ENCODE measurements around the gene MRPL54. TPM values are rescaled to one million over a fixed set of nuclear protein-coding genes. Genes with fewer than 3 reads are reported as not detected.

MRPL54 gene
- total RNA-seq, 1 experiment from 2014 or later, result 67.1 TPM

DNA sequence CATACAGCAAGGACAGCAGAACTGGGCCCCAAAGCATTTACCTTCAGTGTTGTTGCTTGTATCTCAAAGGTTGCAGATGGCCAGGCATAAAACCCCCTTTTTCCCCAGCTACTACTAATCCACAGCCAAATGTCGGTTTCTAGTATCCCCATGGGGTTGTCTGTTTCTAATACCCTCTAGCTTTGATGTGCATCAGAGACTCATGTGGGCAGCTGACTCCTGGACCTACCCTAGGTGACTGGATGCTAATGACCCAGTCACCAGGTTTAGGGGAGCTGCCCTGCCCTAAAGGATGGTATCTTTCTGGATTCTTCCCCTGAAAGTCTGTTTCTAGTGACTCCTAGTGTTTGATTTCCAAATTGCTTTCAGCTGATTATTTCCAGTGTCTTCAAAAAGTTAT lies 30.4 kb upstream of the MRPL54 start:
- no peaks in the 10 kb centered on the region for H3K9me3 ChIP-seq (ENCODE audit: control insufficient read depth in 1 of 2, insufficient read depth in 1 of 2, low read depth in 1 of 2, low read length in 2 of 2)
- no peak overlapping the region for H2AFZ ChIP-seq (ENCODE audit: low read depth, low read length, poor library complexity, severe bottlenecking)
- CTCF ChIA-PET, result interaction anchor here (1.3 kb wide), 1 partner anchor 40 kb away, joined by 3 read pairs; no protein-coding TSS in a partner anchor
- H3K79me2 ChIP-seq (ENCODE audit: insufficient read depth, low read length), result no peaks in the 10 kb centered on the region
- DNase-seq (ENCODE audit: low read depth, low spot score) (no peak), ATAC-seq (no peak)
- no peak for TF ChIP-seq ZFX (IDR thresholded peaks at IDR 0.05)
- TF ChIP-seq, protein P1, sequence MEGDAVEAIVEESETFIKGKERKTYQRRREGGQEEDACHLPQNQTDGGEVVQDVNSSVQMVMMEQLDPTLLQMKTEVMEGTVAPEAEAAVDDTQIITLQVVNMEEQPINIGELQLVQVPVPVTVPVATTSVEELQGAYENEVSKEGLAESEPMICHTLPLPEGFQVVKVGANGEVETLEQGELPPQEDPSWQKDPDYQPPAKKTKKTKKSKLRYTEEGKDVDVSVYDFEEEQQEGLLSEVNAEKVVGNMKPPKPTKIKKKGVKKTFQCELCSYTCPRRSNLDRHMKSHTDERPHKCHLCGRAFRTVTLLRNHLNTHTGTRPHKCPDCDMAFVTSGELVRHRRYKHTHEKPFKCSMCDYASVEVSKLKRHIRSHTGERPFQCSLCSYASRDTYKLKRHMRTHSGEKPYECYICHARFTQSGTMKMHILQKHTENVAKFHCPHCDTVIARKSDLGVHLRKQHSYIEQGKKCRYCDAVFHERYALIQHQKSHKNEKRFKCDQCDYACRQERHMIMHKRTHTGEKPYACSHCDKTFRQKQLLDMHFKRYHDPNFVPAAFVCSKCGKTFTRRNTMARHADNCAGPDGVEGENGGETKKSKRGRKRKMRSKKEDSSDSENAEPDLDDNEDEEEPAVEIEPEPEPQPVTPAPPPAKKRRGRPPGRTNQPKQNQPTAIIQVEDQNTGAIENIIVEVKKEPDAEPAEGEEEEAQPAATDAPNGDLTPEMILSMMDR (IDR thresholded peaks at IDR 0.05 in 2 of 3, conservative IDR thresholded peaks at IDR 0.05 in 1 of 3; ENCODE audit: borderline replicate concordance in 1 of 3, insufficient read depth in 1 of 3, low read depth in 2 of 3, low read length in 2 of 3), result 0 out of 6 replicates have a peak, but pooled peaks of 1 of the 3 experiments have one; percentile 13
- intact Hi-C loops (cut with micrococcal nuclease), result no loop called here
- H3K27ac ChIP-seq (ENCODE audit: low read depth, low read length), result no peak overlapping the region
- no peak overlapping the region for H3K4me3 ChIP-seq (replicated peaks in 1 of 2; ENCODE audit: low read depth in 1 of 2, low read length in 2 of 2)
- H3K9ac ChIP-seq (ENCODE audit: low read length), result no peak overlapping the region
- no peaks in the 10 kb centered on the region for H4K20me1 ChIP-seq (ENCODE audit: insufficient read depth)
- H3K4me1 ChIP-seq (ENCODE audit: control insufficient read depth in 1 of 2, insufficient read depth in 2 of 2, low read length in 2 of 2), result peaks cover 26 to 40% of the 10 kb centered on the region in 2 experiments
- H3K4me2 ChIP-seq (ENCODE audit: low read length), result no peak overlapping the region
- RAD21 ChIA-PET (ENCODE audit: low non-redundant PET in 1 of 2, low total read pairs in 2 of 2, uncharacterized antibody in 2 of 2, unreplicated experiment in 2 of 2), result no interaction called here
- no peaks in the 10 kb centered on the region for H3K9me2 ChIP-seq (ENCODE audit: insufficient read depth)
- no TSS peak for BruUV-seq (replicated peaks)
- H3K27me3 ChIP-seq (ENCODE audit: insufficient read depth, low read length), result no peaks in the 10 kb centered on the region
- POLR2A ChIA-PET, result no interaction called here
- peaks cover 0 to 3% of the 10 kb centered on the region in 2 experiments; a peak in 2 of 4 replicates for H3K36me3 ChIP-seq (ENCODE audit: control insufficient read depth in 1 of 2, insufficient read depth in 2 of 2, low read length in 2 of 2)

DNA sequence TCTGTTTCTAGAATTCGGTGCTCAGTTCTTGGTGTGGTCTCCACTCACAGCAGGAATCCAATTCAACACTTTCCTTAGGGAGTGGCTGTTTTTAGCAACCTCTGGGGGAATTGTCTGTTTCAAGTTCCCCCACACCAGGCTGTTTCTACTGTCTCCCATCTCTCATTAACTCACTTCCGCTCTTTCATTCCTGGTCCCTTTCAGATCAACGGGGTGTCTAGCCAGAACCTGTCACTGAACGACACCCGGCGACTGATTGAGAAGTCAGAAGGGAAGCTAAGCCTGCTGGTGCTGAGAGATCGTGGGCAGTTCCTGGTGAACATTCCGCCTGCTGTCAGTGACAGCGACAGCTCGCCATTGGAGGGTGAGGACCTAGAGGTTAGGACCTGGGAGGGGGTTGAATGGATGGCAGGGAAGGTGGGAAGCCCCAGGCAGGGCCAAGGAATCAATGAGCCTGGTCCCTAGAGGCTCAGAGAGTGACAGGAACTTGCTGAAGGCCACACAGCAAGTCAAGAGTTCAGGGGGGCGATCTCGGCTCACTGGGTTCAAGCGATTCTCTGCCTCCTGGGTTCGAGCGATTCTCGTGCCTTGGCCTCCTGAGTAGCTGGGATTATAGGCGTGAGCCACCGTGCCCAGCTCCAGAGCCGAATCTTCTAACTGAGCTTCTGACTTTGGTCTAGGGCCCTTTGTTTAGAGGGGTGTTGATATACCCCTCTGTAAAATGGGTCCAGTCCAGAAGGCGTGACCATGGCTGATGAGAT lies 28.8 kb upstream of the MRPL54 start:
- BruUV-seq (replicated peaks), result no TSS peak
- Histone ChIP-seq H3K4me3 (replicated peaks in 1 of 2; ENCODE audit: low read depth in 1 of 2, low read length in 2 of 2) (no peak overlapping the region), H2AFZ (ENCODE audit: low read depth, low read length, poor library complexity, severe bottlenecking) (no peak overlapping the region), H3K36me3 (ENCODE audit: control insufficient read depth in 1 of 2, insufficient read depth in 2 of 2, low read length in 2 of 2) (peaks cover 0 to 3% of the 10 kb centered on the region in 2 experiments; a peak in 2 of 4 replicates), H3K79me2 (ENCODE audit: insufficient read depth, low read length) (no peaks in the 10 kb centered on the region), H3K4me2 (ENCODE audit: low read length) (no peak overlapping the region), H3K9ac (ENCODE audit: low read length) (no peak overlapping the region), H3K9me2 (ENCODE audit: insufficient read depth) (no peaks in the 10 kb centered on the region), H3K9me3 (ENCODE audit: control insufficient read depth in 1 of 2, insufficient read depth in 1 of 2, low read depth in 1 of 2, low read length in 2 of 2) (no peaks in the 10 kb centered on the region), H4K20me1 (ENCODE audit: insufficient read depth) (no peaks in the 10 kb centered on the region), H3K27me3 (ENCODE audit: insufficient read depth, low read length) (no peaks in the 10 kb centered on the region), H3K4me1 (ENCODE audit: control insufficient read depth in 1 of 2, insufficient read depth in 2 of 2, low read length in 2 of 2) (peaks cover 11 to 24% of the 10 kb centered on the region in 2 experiments), H3K27ac (ENCODE audit: low read depth, low read length) (no peak overlapping the region)
- ChIA-PET POLR2A (interaction anchor here (0.6 kb wide), 1 partner anchor 11 kb away, joined by 5 read pairs; no protein-coding TSS in a partner anchor), CTCF (no interaction called here), RAD21 (ENCODE audit: low non-redundant PET in 1 of 2, low total read pairs in 2 of 2, uncharacterized antibody in 2 of 2, unreplicated experiment in 2 of 2) (no interaction called here)
- intact Hi-C loops (cut with micrococcal nuclease), result no loop called here
- no peak for DNase-seq (ENCODE audit: low read depth, low spot score)
- no peak for ATAC-seq
- no peak for TF ChIP-seq SIN3A (IDR thresholded peaks at IDR 0.05; ENCODE audit: low read depth)
- no peak for TF ChIP-seq EZH2 (IDR thresholded peaks at IDR 0.05)
- no peak for TF ChIP-seq MAX (IDR thresholded peaks at IDR 0.05)
- TF ChIP-seq EGR1 (IDR thresholded peaks at IDR 0.05; ENCODE audit: low read depth), result no peak
- no peak for TF ChIP-seq REST (IDR thresholded peaks at IDR 0.05; ENCODE audit: low read depth)
- no peak for TF ChIP-seq CBX3 (IDR thresholded peaks at IDR 0.05; ENCODE audit: low read depth)
- TF ChIP-seq ZNF274 (IDR thresholded peaks at IDR 0.05; ENCODE audit: low read depth, low read length), result no peak
- TF ChIP-seq EZH2phosphoT487 (IDR thresholded peaks at IDR 0.05; ENCODE audit: borderline replicate concordance), result no peak
- TF ChIP-seq, protein P1 (IDR thresholded peaks at IDR 0.05 in 2 of 3, conservative IDR thresholded peaks at IDR 0.05 in 1 of 3; ENCODE audit: borderline replicate concordance in 1 of 3, insufficient read depth in 1 of 3, low read depth in 2 of 3, low read length in 2 of 3), result no peak

Data from HCT116 (cell line).